Vagina (tissue), 2 donors: ENCODE measurements around the gene RABL6. TPM values are rescaled to one million over a fixed set of nuclear protein-coding genes. Genes with fewer than 3 reads are reported as not detected.
"Not testable (repeated sequence)": the region's sequence is repeated elsewhere in the genome, so short reads cannot be mapped to it uniquely, and the experiment has no call there.

Experiments
- DNase-seq, 2 donors: peaks; one replicate each; pipeline ENCODE4 v3.0.0-alpha.2; 2017; ENCODE audit errors: extremely low spot score in 2 of 2
- H3K27ac ChIP-seq: fragments of 200-600 bp; sonication (generic); one replicate; pipeline ENCODE4 v1.5.1; 2019
- H3K27me3 ChIP-seq: fragments of 200-600 bp; sonication (generic); one replicate; pipeline ENCODE4 v1.5.1; 2019
- H3K36me3 ChIP-seq, 2 donors: fragments of 200-600 bp; sonication (generic); one replicate each; pipeline ENCODE4 v1.5.1; 2017 to 2019
- H3K4me1 ChIP-seq: fragments of 200-600 bp; sonication (generic); one replicate; pipeline ENCODE4 v1.5.1; 2019
- H3K4me3 ChIP-seq, 2 donors: fragments of 200-600 bp; sonication (generic); 1 replicate in 1 of 2; 2 replicates in 1 of 2; pipeline ENCODE4 v1.5.1; 2016 to 2019
- H3K9me3 ChIP-seq: fragments of 200-600 bp; sonication (generic); one replicate; pipeline ENCODE4 v1.5.1; 2019
- CTCF ChIP-seq, 3 experiments: fragments of 450-650 bp in 2 of 3; fragments of 200-600 bp in 1 of 3; sonication (generic) in 1 of 3; IDR thresholded peaks; one replicate each; pipeline ENCODE4 v1.5.1; 2017 to 2019; ENCODE audit warnings: antibody characterized with exemption in 3 of 3, mild to moderate bottlenecking in 2 of 3, moderate library complexity in 2 of 3
- POLR2A ChIP-seq, 2 donors: fragments of 450-650 bp; IDR thresholded peaks; one replicate each; pipeline ENCODE4 v1.6.1; 2017; ENCODE audit warnings: antibody characterized with exemption in 2 of 2, mild to moderate bottlenecking in 2 of 2, moderate library complexity in 2 of 2
- POLR2AphosphoS5 ChIP-seq, 2 donors: sonication (generic); formaldehyde crosslinking; IDR thresholded peaks; one replicate each; pipeline ENCODE4 v1.9.0; 2017; ENCODE audit warnings: antibody characterized with exemption in 2 of 2, mild to moderate bottlenecking in 2 of 2, low read depth in 1 of 2; ENCODE audit not compliant: insufficient read depth in 1 of 2
- intact Hi-C: fragments of 100-400 bp; cut with DNase I; formaldehyde crosslinking; loops from one replicate; pipeline ENCODE4 v1.15.1; 2023
- total RNA-seq: library from RNA; depleted of rRNA; stranded (reverse); fragments of >200 nt; gene quantifications from one replicate; pipeline ENCODE4 v1.2.3, GENCODE V29; 2016

RABL6 gene
- total RNA-seq, 1 donor from 2014 or later: 31.7 TPM

GRCh38 chr9:136765041-136765440, 42.7 kb upstream of the RABL6 start:
- H3K27me3 ChIP-seq: no peaks in the 10 kb centered on the region
- H3K36me3 ChIP-seq: no peaks in the 10 kb centered on the region
- TF ChIP-seq POLR2AphosphoS5 (IDR thresholded peaks at IDR 0.05; ENCODE audit: insufficient read depth in 1 of 2, low read depth in 1 of 2): no peak
- TF ChIP-seq POLR2A (IDR thresholded peaks at IDR 0.05): no peak
- H3K27ac ChIP-seq: no peak overlapping the region
- DNase-seq: no peak
- intact Hi-C loops: no loop called here
- H3K9me3 ChIP-seq: no peaks in the 10 kb centered on the region
- H3K4me3 ChIP-seq: no peak overlapping the region
- H3K4me1 ChIP-seq: peaks cover 5% of the 10 kb centered on the region

DNA sequence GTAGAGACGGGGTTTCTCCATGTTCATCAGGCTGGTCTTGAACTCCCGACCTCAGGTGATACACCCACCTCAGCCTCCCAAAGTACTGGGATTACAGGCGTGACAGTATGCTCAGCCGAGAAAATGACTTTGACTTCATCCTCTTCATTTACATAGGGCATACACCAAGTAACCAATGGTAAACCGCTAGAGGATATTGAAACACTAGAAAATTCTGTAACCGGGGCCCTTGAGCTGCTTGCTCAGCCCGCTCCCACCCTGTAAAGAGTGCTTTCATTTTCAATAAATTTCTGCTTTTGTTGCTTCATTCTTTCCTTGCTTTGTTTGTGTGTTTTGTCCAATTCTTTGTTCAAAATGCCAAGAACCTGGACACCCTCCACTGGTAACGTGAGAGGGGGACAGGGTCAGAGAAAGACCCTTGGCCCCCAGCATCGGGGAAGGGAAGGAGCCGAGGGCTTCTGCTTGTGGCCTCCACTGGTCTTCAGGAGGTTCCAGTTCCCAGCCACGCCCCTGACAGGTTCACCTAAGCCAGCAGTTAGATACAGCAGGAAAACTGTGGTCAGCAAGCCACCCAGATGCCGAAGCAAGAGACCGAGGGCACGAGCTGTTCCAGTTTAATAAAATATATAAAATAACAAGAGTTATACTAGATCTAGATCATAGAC, 41.9 kb upstream of the RABL6 start:
- intact Hi-C loops, DNase-seq, H3K4me1 ChIP-seq, H3K9me3 ChIP-seq, H3K36me3 ChIP-seq, H3K27me3 ChIP-seq, H3K4me3 ChIP-seq, H3K27ac ChIP-seq: not testable (repeated sequence)

GRCh38 chr9:136766410-136767120, 41.2 kb upstream of the RABL6 start:
- DNase-seq, intact Hi-C loops, H3K4me3 ChIP-seq, H3K4me1 ChIP-seq, H3K9me3 ChIP-seq, H3K36me3 ChIP-seq, H3K27me3 ChIP-seq, H3K27ac ChIP-seq: not testable (repeated sequence)

DNA sequence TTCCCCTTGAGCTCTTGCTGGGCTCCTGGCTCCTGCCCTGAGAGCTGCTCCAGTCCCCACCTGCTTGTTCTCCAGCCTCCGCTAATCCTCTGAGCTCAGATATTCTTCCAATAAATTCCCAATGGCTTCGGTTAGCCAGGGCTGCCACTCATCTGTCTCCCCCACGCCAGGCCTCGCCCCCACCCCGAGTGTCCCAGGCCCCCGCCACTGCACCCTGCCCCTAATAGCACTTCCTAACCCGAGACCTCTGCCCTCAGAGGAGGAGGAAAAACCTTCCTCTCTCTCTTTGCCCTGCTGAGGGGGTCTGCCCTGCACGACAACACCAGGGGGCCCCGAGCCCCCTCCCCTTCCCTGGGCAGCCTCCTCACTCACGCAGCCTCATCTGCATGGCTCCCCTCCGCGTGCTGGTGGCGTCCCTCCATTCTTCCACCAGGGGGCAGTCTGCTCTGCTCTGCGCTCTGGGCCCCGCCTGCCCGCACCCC, 38.0 kb upstream of the RABL6 start:
- no peak for TF ChIP-seq POLR2AphosphoS5 (IDR thresholded peaks at IDR 0.05; ENCODE audit: insufficient read depth in 1 of 2, low read depth in 1 of 2)
- no peak for TF ChIP-seq POLR2A (IDR thresholded peaks at IDR 0.05)
- TF ChIP-seq CTCF (IDR thresholded peaks at IDR 0.05): no peak
- Histone ChIP-seq H3K4me1 (no peaks in the 10 kb centered on the region), H3K36me3 (no peaks in the 10 kb centered on the region), H3K27ac (no peak overlapping the region), H3K9me3 (no peaks in the 10 kb centered on the region), H3K27me3 (no peaks in the 10 kb centered on the region), H3K4me3 (no peak overlapping the region)
- no peak for DNase-seq
- intact Hi-C loops: no loop called here

DNA sequence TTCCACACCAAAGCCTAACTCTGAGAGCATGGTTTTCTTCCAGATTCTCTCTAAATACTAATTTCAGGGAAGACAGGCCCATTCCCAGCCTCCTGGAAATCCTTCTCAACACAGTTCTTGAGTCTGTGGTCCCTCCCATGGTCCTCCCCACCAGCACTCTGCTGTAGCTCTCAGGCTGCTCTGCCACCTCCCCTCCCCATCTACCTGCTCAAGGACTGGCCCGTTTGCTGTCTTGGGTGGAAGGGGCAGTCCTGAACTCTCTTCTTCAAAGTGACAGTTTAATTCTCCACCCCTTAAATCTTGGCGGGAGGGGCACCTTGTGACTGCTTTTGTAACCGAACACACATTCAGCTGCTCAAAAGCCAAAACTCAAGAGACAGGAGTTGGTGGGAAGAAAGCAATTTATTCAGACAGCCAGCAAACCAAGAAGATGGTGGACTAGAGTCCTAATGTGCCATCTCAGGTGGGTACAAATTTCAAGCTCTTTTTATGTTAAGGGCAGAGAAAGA, 35.8 kb upstream of the RABL6 start:
- Histone ChIP-seq H3K27me3 (no peaks in the 10 kb centered on the region), H3K4me1 (no peaks in the 10 kb centered on the region), H3K36me3 (no peaks in the 10 kb centered on the region), H3K9me3 (no peaks in the 10 kb centered on the region), H3K4me3 (no peak overlapping the region), H3K27ac (no peak overlapping the region)
- no peak for TF ChIP-seq POLR2AphosphoS5 (IDR thresholded peaks at IDR 0.05; ENCODE audit: insufficient read depth in 1 of 2, low read depth in 1 of 2)
- no peak for TF ChIP-seq POLR2A (IDR thresholded peaks at IDR 0.05)
- no peak for TF ChIP-seq CTCF (IDR thresholded peaks at IDR 0.05)
- no peak for DNase-seq
- intact Hi-C loops: no loop called here

DNA sequence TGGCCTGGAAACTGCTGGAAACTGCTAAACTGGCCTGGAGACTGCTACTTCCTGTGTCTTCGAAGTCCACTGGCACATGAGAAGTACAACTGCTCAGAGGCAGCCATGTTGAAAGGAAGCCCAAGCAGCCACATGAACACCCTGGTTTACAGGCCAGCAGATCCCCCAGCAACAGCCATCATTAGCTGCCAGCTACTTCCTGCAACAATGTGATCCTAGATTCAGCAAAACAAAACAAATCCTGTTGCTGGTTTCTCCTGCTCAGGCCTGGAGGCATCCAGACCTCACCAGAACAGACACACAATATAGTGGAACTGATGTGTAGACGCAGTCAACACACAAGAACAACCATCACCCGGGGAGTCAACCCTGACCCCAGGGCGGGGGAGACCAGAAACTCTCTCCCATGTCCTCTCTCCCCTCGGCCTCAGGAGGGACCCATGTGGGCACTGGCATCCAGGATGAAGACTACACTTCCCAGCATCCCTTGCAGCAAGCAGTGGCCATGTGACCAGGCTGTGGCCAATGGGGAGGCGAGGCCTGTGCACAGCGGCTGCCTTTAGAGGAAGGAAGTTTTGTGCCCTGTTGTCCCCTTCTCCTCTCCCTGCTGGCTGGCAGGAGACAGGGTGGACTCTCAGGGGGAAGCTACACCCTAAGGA, 34.2 kb upstream of the RABL6 start:
- Histone ChIP-seq H3K4me3 (no peak overlapping the region), H3K9me3 (no peaks in the 10 kb centered on the region), H3K36me3 (no peaks in the 10 kb centered on the region), H3K27me3 (no peaks in the 10 kb centered on the region), H3K4me1 (no peaks in the 10 kb centered on the region), H3K27ac (no peak overlapping the region)
- no peak for TF ChIP-seq POLR2AphosphoS5 (IDR thresholded peaks at IDR 0.05; ENCODE audit: insufficient read depth in 1 of 2, low read depth in 1 of 2)
- TF ChIP-seq POLR2A (IDR thresholded peaks at IDR 0.05): no peak
- no peak for TF ChIP-seq CTCF (IDR thresholded peaks at IDR 0.05)
- intact Hi-C loops: no loop called here
- no peak for DNase-seq
